Activated CD8-positive, alpha-beta memory T cell treated with anti-CD3 and anti-CD28 coated beads for 48 hours (primary cell): ENCODE results near the gene KRCC1.

ENCODE experiments used
- DNase-seq, 3 experiments: peaks; one replicate each; pipeline ENCODE4 v3.0.0-alpha.2; 2020; ENCODE audit warnings: low read depth in 2 of 3, low spot score in 2 of 3

Gene KRCC1

DNA sequence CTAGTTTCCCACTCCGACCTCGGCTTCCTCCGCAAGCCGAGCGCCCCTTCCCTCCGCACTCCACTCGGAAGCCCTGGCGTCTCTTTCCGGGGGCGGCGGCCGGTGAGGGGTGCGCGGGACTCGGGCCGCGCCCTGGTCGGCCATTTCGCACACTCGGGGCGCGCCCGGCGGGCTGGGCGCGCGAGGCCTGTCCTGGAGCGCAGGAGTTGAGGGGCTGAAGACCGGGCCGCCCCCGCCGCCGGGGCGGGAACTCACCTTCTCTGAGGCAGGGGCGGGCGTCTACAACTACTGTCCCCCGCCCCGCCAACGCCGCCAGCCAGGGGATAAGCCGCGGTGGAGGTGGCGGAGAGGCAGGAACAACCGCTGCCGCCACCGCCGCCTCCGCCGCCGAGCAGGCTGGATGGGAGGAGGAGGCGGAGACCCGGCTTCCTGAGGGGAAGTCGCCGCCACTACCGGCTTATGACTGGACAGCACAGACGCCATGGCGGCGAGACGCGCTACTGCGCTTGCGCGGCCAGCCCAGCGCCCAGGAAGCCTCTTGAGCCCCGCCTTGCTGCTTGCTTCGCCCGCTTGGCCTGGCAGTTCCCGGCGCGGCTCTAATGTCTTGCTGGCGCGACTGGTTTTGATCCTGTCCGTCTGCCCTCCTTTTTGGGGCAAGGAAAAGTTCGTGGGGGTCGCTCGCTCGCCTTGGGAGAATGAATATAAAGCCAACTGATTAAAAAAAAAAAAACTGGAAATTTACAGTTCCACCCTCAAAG lies at the start of gene KRCC1:
Gene KRCC1 (minus strand): TSS at position 413 of the 758 bp plus-strand sequence. CDS start 27,220 bp downstream, outside the sequence.
- peak; percentile 77 to 91 (median 83) for DNase-seq

- DNase-seq = no peak
Measured at GRCh38 chr2:88100489-88100858, 44.9 kb upstream of the KRCC1 start.

DNA sequence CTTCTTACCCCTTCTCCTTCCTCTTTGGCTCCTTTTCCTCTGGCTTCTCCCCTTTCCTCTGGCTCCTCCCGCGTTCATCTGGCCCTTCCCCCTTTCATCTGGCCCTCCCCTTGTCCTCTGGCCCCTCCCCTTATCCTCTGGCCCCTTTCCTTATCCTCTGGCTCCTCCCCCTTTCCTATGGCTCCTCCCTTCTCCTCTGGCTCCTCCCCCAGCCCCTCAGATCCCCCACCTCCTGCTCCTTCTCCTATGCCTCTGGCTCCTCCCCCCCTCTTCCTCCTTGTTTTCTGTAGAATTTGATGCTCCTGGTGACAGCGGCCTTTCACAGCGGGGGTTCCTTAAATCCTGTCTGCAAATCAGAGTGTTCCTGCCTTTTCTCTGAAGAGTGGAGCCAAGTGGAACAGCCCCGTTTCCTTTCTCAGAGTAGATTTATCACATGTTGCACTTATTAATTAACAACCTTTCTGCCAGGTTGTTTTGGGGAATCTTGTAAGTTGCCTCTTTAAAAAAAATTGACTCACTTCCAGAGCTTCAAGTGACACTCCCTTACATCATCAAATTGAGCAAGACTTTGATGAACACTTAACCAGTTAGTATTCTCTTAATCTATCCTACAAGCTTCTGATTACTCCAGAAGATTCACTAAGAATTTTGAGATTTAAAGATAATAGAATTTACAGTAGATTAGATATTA lies 44.4 kb upstream of the KRCC1 start:
- no peak for DNase-seq

- DNase-seq = no peak
Measured at GRCh38 chr2:88098558-88098900, 42.9 kb upstream of the KRCC1 start.

DNA sequence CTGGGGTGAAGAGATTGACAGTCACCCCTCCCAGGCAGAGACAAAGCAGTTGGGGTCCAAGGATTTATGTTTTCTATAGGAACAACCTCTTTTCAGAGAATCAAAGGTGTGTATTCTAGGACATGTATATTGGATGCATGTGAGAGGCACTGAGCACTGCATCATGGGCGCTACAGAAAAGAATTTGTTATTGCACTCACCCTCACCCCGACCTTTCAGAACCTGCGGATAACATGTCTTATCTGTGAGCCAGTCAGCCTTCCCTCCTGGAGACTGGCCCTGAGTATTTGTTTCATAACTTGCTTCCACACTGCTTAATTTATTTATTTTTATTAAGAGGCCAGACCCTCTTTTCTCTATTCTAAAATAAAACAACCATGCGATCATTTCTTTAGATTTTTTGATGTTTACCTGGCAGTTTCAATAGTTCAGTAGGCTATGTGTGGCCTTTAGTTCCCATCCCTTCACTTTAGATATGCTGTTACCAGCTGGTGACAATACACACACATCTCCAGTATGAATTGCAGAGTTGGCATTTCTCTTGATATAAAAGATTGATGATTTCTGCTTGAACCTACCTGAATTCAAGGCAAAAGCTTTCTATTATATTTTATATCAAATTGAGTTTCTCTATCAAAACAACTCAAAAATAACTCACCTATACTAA lies 42.4 kb upstream of the KRCC1 start:
- no peak for DNase-seq

DNA sequence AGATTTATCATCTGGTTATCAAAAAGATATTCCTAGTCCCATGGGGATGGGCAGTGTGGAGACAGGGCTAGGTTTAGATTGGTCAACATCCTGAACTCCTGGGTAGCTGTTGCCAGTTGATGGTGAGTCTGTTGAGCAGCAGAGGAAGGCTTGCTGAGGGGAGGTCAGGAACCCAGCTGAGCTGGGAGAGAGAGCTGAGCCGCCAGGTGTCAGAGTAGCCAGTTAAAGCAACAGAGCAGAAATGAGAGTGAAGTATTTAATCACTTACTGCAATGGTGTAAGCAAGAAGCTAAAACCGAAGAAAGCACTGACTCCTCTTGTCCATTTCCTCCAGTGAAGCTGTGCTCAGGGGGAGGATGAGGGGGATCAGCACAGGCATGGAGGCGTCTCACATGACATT lies 41.6 kb upstream of the KRCC1 start:
- DNase-seq = no peak

DNA sequence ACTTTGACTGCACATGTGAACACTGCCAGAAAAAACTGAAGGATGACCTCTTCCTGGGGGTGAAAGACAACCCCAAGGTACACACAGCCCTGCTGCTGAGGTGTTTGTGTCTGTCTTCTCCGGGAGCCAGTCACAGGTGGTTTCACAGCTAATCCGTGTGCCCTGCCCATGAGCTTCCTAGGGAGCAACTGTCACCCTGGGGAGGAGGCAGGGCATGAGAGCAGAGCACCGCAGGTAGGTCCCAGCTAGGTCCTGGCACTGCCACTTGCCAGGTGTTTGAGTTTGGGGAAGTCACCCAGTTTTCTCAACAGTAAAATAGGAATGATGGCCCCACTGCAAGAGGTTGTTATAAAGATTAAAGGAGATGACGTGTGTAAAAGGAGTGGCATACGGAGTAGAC lies 41.1 kb upstream of the KRCC1 start:
- DNase-seq = no peak

GRCh38 chr2:88095022-88095421 lies 39.4 kb upstream of the KRCC1 start:
- no peak for DNase-seq

DNA sequence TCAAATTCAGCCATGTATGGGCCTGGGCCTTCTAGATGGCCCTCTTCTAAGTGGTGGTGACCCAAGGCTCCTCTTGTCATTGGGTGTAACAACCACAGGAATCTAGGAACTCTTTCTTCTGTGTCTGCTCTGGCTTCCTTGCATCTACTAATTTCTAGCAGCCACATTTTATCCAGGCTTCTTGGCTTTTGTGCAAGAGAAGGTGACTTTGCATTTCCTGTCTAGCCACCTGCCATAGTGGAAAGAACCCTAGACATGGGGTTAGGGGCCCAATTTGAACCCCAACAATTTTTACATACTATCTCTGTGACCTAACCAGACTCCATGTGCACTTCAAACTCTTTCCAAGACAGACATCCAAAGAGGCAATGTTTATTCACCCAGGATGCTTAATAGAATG lies 37.2 kb upstream of the KRCC1 start:
- no peak for DNase-seq

GRCh38 chr2:88091943-88092342 lies 36.4 kb upstream of the KRCC1 start:
- DNase-seq = no peak

GRCh38 chr2:88090446-88091283 lies 35.1 kb upstream of the KRCC1 start:
- no peak for DNase-seq

- DNase-seq = no peak
Measured at GRCh38 chr2:88088999-88089398, 33.4 kb upstream of the KRCC1 start.

GRCh38 chr2:88087763-88088162 lies 32.2 kb upstream of the KRCC1 start:
- DNase-seq = no peak

DNA sequence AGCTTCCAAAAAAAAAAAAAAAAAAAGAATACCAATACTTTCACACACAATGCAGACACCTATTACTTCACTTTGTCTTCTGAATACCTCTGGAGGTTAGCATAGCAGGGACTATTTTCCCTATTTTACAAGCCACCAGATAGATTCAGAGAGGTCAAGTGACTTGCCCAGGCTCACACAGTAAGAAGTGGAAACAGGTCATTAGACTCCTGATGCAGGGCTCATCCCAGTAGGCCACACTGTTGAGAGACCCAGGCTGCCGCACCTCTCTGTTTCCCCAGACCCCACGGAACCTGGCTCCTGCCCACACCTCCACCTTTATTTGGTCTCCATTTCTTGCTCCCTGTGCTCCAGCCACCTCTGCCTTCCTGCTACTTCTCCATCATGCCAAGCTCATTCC lies 31.5 kb upstream of the KRCC1 start:
- no peak for DNase-seq

DNA sequence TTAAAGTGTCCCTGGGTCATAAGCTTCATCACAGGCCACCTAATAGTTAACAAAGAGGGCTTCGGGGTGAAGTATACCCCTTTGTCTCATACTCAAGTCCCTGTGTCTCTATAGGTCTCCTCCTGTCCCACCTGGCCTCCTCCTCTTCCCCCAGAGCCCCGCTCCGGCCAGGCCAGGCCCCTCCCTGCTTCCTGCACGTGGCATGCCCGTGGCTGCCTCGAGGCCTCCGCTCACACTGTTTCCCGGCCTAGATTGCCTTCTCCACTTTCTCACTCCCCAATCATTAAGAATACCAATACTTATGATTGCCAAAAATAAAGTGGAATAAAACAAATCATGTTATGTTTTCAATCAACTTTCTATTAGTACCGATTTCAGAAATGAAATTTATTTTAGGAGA lies 30.8 kb upstream of the KRCC1 start:
- DNase-seq = no peak

- DNase-seq = no peak
Measured at GRCh38 chr2:88085602-88086001, 30.0 kb upstream of the KRCC1 start.

- DNase-seq = no peak
Measured at GRCh38 chr2:88085099-88085498, 29.5 kb upstream of the KRCC1 start.

- DNase-seq = no peak
Measured at GRCh38 chr2:88082781-88083180, 27.2 kb upstream of the KRCC1 start.

- DNase-seq = no peak
Measured at GRCh38 chr2:88081924-88082608, 26.5 kb upstream of the KRCC1 start.

- DNase-seq = no peak
Measured at GRCh38 chr2:88080545-88080944, 25.0 kb upstream of the KRCC1 start.

DNA sequence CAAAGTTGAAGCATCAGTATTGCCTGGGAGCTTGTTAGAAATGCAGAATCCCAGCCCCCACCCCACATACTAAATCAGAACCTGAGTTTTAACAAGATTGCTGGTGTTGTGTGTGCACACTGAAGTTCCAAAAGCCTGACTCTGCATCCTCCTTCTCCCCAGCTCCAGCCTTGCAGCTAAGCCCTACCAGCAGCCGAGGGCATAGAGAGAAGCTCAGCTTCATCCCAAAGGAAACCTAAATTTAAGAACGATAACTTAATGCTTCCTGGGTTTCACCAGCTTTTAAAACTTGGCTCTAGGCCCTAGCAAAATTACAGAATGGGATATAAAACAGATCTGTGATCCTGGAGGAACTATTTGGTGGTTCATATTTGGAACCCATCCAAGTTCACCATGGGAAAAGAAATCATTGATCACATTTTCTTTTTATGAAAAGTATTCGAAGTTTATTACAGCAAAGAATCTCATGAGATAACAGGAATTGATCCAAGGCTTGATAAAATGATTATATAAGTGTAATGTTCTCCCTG lies 23.1 kb upstream of the KRCC1 start:
- DNase-seq = no peak
